GM18519 (cell line): ENCODE results near the gene COX4I2.
"Not testable (repeated sequence)": the region's sequence is repeated elsewhere in the genome, so short reads cannot be mapped to it uniquely, and the experiment has no call there.

ENCODE experiments used
- ATAC-seq: cut with Tn5 transposase; IDR thresholded peaks from one replicate; pipeline ENCODE4 v1.9.1; 2021; ENCODE audit warnings: mild to moderate bottlenecking, moderate library complexity; ENCODE audit not compliant: unreplicated experiment, low FRiP score

Gene COX4I2

GRCh38 chr20:31606804-31607639, 30.7 kb upstream of the COX4I2 start:
- no peak for ATAC-seq

- ATAC-seq, result no peak
Measured at GRCh38 chr20:31607640-31608250, 30.0 kb upstream of the COX4I2 start.

- no peak for ATAC-seq
Measured at GRCh38 chr20:31608251-31608945, 29.3 kb upstream of the COX4I2 start.

- not testable (repeated sequence) for ATAC-seq
Measured at GRCh38 chr20:31612271-31612640, 25.5 kb upstream of the COX4I2 start.

GRCh38 chr20:31615416-31615815, 22.3 kb upstream of the COX4I2 start:
- no peak for ATAC-seq

DNA sequence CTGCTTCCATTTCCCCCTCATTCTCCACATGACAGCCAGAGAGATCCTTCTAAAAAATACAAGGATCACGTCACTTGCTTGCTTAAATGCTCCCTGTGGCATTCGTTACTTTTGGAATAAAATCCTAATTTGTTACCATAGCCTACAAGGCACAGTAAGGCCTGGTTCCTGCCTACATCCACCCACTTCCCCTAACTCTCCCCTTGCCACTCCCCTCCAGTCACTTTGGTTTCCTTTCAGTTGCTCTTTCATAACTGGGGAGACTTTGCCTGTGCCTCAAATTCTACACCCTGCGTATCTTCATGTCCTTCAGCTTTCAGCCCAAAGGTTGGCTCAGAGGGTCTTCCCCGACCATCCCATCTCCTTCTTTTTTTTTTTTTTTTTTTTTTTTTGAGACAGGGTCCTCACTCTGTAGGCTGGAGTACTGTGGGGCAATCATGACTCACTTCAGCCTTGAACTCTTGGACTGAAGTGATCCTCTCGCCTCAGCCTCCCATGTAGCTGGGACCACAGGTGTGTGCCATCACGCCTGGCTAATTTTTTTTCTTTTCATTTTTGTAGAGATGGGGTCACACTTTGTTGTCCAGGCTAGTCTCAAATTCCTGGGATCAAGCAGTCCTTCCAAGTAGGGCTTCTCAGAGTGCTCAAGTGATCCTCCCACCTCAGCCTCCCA, 20.1 kb upstream of the COX4I2 start:
- ATAC-seq, result no peak

- no peak for ATAC-seq
Measured at GRCh38 chr20:31620246-31620645, 17.5 kb upstream of the COX4I2 start.

DNA sequence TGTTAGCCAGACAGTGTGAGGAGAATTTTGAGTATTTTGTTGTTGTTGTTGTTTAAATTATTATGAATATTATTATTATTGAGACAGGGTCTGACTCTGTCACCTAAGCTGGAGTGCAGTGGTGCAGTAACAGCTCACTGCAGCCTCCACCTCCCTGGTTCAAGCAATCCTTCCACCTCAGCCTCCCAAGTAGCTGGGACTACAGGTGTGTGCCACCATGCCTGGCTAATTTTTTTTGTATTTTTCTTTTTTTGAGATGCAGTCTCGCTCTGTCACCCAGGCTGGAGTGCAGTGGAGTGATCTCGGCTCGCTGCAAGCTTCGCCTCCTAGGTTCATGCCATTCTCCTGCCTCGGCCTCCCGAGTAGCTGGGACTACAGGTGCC, 14.6 kb upstream of the COX4I2 start:
- ATAC-seq, result not testable (repeated sequence)

DNA sequence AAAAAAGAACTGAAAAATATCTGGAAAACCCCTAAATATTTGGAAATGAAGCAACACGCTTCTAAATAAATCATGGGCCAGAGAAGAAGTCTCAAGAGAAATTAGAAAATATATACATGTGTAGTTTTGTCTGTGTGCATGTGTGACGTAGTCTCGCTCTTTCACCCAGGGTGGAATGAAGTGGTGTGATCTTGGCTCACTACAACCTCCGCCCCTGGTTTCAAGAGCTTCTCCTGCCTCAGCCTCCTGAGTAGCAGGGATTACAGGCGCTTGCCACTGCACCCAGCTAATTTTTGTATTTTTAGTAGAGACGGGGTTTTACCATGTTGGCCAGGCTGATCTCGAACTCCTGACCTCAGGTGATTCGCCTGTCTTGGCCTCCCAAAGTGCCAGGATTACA, 11.2 kb upstream of the COX4I2 start:
- not testable (repeated sequence) for ATAC-seq

- not testable (repeated sequence) for ATAC-seq
Measured at GRCh38 chr20:31628057-31628456, 9.7 kb upstream of the COX4I2 start.

DNA sequence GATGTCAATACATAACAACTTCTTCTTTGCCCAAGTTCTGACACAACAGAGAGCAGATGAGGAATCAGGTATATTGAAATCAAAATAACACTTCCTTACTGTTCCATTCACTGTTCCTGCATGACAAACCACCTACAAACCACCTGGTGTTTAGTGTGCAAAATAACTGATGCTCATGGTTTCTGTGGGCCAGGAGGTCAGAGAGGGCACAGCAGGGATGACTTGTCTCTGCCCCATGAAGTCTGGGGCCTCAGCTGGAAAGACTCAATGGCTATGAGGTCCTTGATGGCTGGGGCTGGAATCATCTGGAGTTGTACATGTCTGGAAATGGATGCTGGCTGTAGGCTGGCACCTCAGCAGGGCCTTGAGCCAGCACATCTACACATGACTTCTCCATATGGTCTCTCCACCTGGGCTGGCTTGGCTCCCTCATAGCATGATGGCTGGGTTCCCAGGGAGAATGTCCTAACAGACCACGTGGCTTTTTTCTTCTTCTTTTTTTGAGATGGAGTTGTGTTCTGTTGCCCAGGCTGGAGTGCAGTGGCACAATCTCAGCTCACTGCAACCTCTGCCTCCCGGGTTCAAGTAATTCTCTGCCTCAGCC, 7.4 kb upstream of the COX4I2 start:
- ATAC-seq, result no peak

DNA sequence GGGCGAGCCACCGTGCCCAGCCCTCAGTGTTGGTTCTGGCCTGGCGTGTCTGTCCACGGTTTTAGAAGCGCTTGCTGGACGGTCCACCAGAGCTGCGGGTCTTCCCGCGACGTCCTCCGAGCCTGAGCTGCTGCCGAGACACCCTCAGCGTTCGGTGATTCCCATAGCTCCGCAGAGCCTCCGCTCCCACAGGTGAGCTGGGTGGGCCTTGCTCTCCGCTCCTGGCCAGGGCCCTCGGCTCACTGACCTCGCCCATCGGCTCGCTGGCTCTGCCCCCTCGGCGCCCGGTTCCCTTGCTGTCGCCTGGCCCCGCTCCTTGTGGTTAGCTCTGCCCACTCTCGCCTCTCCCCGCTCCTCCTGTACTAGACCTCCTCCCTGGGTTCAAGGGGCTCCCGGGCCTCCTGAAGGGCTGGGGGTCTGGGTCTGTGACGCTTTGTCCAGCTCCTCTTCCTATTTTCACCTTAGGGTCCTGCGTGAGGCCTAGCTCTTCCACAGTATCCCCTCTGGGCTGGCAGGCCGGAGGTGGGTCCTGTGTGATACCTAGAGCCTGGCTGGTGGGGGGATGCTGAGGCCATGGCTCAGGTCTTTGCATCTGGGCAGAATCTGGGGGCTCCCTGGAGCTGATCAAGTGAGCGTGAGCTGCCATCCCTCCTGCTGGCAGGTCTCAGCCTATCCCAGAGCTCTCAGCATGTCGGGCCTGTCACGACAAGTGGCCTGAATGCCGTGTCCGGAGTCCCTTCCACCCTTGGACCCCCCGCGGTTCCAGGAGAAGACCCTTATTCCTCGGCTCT, 5.0 kb upstream of the COX4I2 start:
- no peak for ATAC-seq

DNA sequence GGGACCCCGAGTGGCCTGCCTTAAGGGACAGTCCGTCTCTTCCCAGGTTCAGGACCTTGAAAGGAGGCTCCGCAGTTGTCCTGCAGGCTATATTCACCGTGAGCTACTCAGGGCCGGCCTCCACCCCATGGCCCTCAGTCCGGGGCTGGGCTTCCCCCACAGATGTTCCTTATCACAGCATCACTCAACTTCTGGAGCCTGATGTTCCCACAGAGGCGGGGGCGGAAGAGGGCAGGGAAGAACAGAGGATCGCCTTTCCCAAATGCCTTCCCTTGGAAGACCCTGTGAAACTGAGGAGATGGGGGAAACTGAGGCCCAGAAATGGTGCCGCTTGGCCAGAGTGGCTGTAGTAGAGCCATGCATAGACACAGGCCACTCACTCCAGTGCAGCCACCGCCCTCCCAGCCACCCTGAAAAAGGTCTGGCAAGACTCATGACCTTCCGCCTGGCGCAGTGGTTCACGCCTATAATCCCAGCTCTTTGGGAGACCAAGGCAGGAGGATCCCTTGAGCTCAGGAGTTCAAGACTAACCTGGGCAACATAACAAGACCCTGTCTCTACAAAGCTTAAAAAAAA, 4.3 kb upstream of the COX4I2 start:
- ATAC-seq, result no peak

DNA sequence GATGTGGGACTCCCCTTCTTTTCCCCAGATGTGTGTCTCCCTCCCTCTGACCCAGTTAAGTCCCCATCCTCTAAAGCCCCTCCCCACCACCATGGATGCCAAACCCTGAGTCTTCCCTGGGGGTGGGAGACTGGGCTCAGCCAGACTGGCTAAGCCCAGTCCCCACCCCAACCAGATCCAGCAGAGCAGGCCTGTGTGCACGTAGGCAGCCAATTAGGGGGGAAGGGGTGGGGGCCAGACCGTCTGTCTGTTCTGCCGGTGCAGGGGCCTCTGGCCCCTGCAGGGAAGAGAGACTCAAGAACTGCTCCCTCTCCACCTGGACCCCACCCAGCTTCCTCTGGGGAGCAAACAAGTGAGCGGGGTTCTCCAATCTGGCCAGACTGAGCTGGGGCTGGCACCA, 605 bp downstream of the COX4I2 start:
- no peak for ATAC-seq

- no peak for ATAC-seq
Measured at GRCh38 chr20:31638816-31639215, 1.1 kb downstream of the COX4I2 start.

DNA sequence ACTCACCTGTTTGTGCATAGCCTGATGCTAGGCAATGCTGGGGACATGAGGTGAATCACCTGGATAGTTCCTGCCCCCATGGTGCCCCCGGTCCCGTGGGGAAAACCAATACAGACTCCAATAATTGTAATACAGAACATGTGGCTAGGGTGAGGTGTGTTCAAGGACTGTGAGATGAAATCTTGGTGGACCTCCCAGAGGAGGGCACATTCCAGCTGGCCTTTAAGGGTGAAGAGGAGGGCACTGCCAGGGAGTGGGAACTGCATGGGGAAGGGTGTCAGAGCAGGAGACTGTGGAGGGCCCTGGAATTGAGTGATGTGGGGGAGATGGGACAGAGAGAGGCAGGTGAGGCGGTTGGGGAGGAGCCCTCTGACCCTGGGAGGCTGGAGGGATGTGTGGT, 2.5 kb downstream of the COX4I2 start:
- ATAC-seq, result no peak

GRCh38 chr20:31641391-31641790, 3.7 kb downstream of the COX4I2 start:
- ATAC-seq, result no peak

- ATAC-seq, result no peak
Measured at GRCh38 chr20:31642837-31643236, 5.1 kb downstream of the COX4I2 start.

- no peak for ATAC-seq
Measured at GRCh38 chr20:31643522-31643921, 5.8 kb downstream of the COX4I2 start.

DNA sequence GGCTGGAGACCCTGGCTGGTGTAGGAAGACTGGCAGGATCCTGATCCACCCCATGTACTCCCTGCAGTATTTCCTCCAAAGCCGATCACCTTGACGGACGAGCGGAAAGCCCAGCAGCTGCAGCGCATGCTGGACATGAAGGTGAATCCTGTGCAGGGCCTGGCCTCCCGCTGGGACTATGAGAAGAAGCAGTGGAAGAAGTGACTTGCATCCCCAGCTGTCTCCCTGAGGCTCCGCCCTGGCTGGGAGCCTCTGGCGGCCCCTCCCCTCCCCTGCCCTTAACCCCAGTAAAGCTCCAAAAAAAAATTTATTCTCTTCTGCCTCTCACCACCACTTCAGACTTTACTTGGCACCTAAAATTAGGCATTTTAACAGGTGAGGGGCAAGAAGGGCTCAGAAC, 7.0 kb downstream of the COX4I2 start:
- ATAC-seq, result no peak
